Naive thymus-derived CD8-positive, alpha-beta T cell (primary cell): ENCODE data around the gene CDH23. TPM values are rescaled to one million over a fixed set of nuclear protein-coding genes. Genes with fewer than 3 reads are reported as not detected.

ENCODE experiments used
- ATAC-seq, 2 donors: fragments of 150-1000 bp; cut with Tn5 transposase in 1 of 2; sonication (Bioruptor Pico), chemical (Tn5 transposase) in 1 of 2; 1 replicate in 1 of 2; 2 replicates in 1 of 2; pipeline ENCODE4 v1.10.0; 2021; ENCODE audit warnings: mild to moderate bottlenecking in 2 of 2, moderate library complexity in 2 of 2
- POLR2A ChIA-PET: fragments of 350-600 bp; sonication (Branson Sonifier 250); formaldehyde crosslinking; loops from one replicate; lab custom pipeline; 2021; ENCODE audit warnings: antibody characterized with exemption; lab: Charles Lee
- DNase-seq, 10 donors: peaks; one replicate each; pipeline versions ENCODE4 v3.0.0 to v3.0.0-alpha.2; 2020 to 2022
- H3K27ac Mint-ChIP-seq, 10 donors: one replicate each; pipeline ENCODE4 v1.8.0; 2020 to 2022; ENCODE audit warnings: mild to moderate bottlenecking in 10 of 10, mixed read lengths in 10 of 10, moderate library complexity in 4 of 10, inconsistent platforms in 1 of 10
- H3K27me3 Mint-ChIP-seq, 5 donors: one replicate each; pipeline ENCODE4 v1.8.0; 2021 to 2022; ENCODE audit warnings: mixed read lengths in 5 of 5
- H3K36me3 Mint-ChIP-seq, 3 donors: one replicate each; pipeline ENCODE4 v1.8.0; 2020 to 2022; ENCODE audit warnings: mixed read lengths in 3 of 3, mild to moderate bottlenecking in 2 of 3, inconsistent platforms in 1 of 3
- H3K4me1 Mint-ChIP-seq, 4 donors: one replicate each; pipeline ENCODE4 v1.8.0; 2021 to 2022; ENCODE audit warnings: mixed read lengths in 4 of 4
- H3K4me3 Mint-ChIP-seq, 10 donors: one replicate each; pipeline ENCODE4 v1.8.0; 2020 to 2022; ENCODE audit warnings: mild to moderate bottlenecking in 10 of 10, mixed read lengths in 10 of 10, moderate library complexity in 6 of 10, inconsistent platforms in 1 of 10
- H3K9me3 Mint-ChIP-seq, 9 donors: one replicate each; pipeline ENCODE4 v1.8.0; 2020 to 2022; ENCODE audit warnings: mixed read lengths in 9 of 9, mild to moderate bottlenecking in 3 of 9, inconsistent platforms in 1 of 9, moderate library complexity in 1 of 9
- polyA plus RNA-seq, 3 donors: library from polyadenylated mRNA; unstranded; fragments of 300-500 nt; fragmentation: Illumina TruSeq; gene quantifications; one replicate each; pipeline ENCODE4 v1.2.3, GENCODE V29; 2021
- total RNA-seq, 8 experiments: library from RNA in 2 of 8; stranded (reverse) in 2 of 8; gene quantifications; one replicate each; pipeline ENCODE4 v1.2.3 and lab custom pipeline; 2021 to 2026

The CDH23 gene
- total and polyA plus RNA-seq, 5 experiments from 2014 or later, result 0.82 to 10.2 (median 3.8) TPM

- H3K4me1 Mint-ChIP-seq, result no peaks in the 10 kb centered on the region
- peaks cover 0 to 11% (median 9%) of the 10 kb centered on the region in 3 donors for H3K36me3 Mint-ChIP-seq
- DNase-seq (no peak), ATAC-seq (no peak)
- H3K9me3 Mint-ChIP-seq, result peaks cover 4 to 28% (median 20%) of the 10 kb centered on the region in 9 donors
- H3K4me3 Mint-ChIP-seq, result no peak overlapping the region
- H3K27ac Mint-ChIP-seq, result no peak overlapping the region
- H3K27me3 Mint-ChIP-seq, result peaks cover 0 to 7% (median 4%) of the 10 kb centered on the region in 5 donors
- POLR2A ChIA-PET, result no interaction called here
Observed at GRCh38 chr10:71414359-71414758, 17.6 kb downstream of the CDH23 start.

- Mint-ChIP-seq H3K4me3 (no peak overlapping the region), H3K27ac (no peak overlapping the region), H3K27me3 (peaks cover 3 to 15% (median 11%) of the 10 kb centered on the region in 5 donors), H3K4me1 (no peaks in the 10 kb centered on the region), H3K36me3 (no peaks in the 10 kb centered on the region), H3K9me3 (peaks cover 0 to 5% (median 0%) of the 10 kb centered on the region in 9 donors)
- POLR2A ChIA-PET, result no interaction called here
- DNase-seq (no peak), ATAC-seq (no peak)
Observed at GRCh38 chr10:71419002-71419540, 22.4 kb downstream of the CDH23 start.

- ATAC-seq (no peak), DNase-seq (no peak)
- Mint-ChIP-seq H3K9me3 (no peaks in the 10 kb centered on the region), H3K36me3 (no peaks in the 10 kb centered on the region), H3K27me3 (peaks cover 4 to 22% (median 18%) of the 10 kb centered on the region in 5 donors), H3K4me3 (no peak overlapping the region), H3K27ac (no peak overlapping the region), H3K4me1 (no peaks in the 10 kb centered on the region)
- POLR2A ChIA-PET, result no interaction called here
Observed at GRCh38 chr10:71419750-71420149, 23.0 kb downstream of the CDH23 start.

- POLR2A ChIA-PET, result interaction anchor here (0.6 kb wide), 1 partner anchor 89 kb away, joined by 3 read pairs; no protein-coding TSS in a partner anchor
- H3K4me1 Mint-ChIP-seq, result peaks cover 0 to 1% (median 0%) of the 10 kb centered on the region in 4 donors
- peaks cover 4 to 23% (median 20%) of the 10 kb centered on the region in 5 donors for H3K27me3 Mint-ChIP-seq
- no peak overlapping the region for H3K27ac Mint-ChIP-seq
- no peaks in the 10 kb centered on the region for H3K36me3 Mint-ChIP-seq
- ATAC-seq (no peak), DNase-seq (no peak)
- H3K9me3 Mint-ChIP-seq, result no peaks in the 10 kb centered on the region
- H3K4me3 Mint-ChIP-seq, result no peak overlapping the region
Observed at GRCh38 chr10:71421075-71421434, 24.3 kb downstream of the CDH23 start.

GRCh38 chr10:71423250-71423649 lies 26.5 kb downstream of the CDH23 start:
- H3K36me3 Mint-ChIP-seq, result no peaks in the 10 kb centered on the region
- H3K27me3 Mint-ChIP-seq, result peaks cover 2 to 23% (median 15%) of the 10 kb centered on the region in 5 donors
- H3K4me1 Mint-ChIP-seq, result peaks cover 0 to 1% (median 0%) of the 10 kb centered on the region in 4 donors
- H3K9me3 Mint-ChIP-seq, result no peaks in the 10 kb centered on the region
- POLR2A ChIA-PET, result no interaction called here
- H3K4me3 Mint-ChIP-seq, result no peak overlapping the region
- no peak for DNase-seq
- H3K27ac Mint-ChIP-seq, result peak overlapping the region in 1 of 10 donors; percentile 63
- no peak for ATAC-seq

GRCh38 chr10:71423901-71424300 lies 27.2 kb downstream of the CDH23 start:
- H3K27ac Mint-ChIP-seq, result no peak overlapping the region
- peaks cover 0 to 1% (median 0%) of the 10 kb centered on the region in 4 donors for H3K4me1 Mint-ChIP-seq
- DNase-seq (no peak), ATAC-seq (no peak)
- no peaks in the 10 kb centered on the region for H3K36me3 Mint-ChIP-seq
- H3K27me3 Mint-ChIP-seq, result peaks cover 2 to 23% (median 15%) of the 10 kb centered on the region in 5 donors
- H3K9me3 Mint-ChIP-seq, result no peaks in the 10 kb centered on the region
- POLR2A ChIA-PET, result no interaction called here
- H3K4me3 Mint-ChIP-seq, result no peak overlapping the region

- H3K9me3 Mint-ChIP-seq, result no peaks in the 10 kb centered on the region
- no peak overlapping the region for H3K27ac Mint-ChIP-seq
- H3K27me3 Mint-ChIP-seq, result peaks cover 4 to 31% (median 18%) of the 10 kb centered on the region in 5 donors
- H3K4me3 Mint-ChIP-seq, result no peak overlapping the region
- no peak for ATAC-seq
- H3K4me1 Mint-ChIP-seq, result peaks cover 0 to 1% (median 0%) of the 10 kb centered on the region in 4 donors
- POLR2A ChIA-PET, result no interaction called here
- no peak for DNase-seq
- H3K36me3 Mint-ChIP-seq, result no peaks in the 10 kb centered on the region
Observed at GRCh38 chr10:71424496-71425194, 27.9 kb downstream of the CDH23 start.

GRCh38 chr10:71426058-71426605 lies 29.4 kb downstream of the CDH23 start:
- Mint-ChIP-seq H3K9me3 (no peaks in the 10 kb centered on the region), H3K36me3 (no peaks in the 10 kb centered on the region), H3K4me3 (no peak overlapping the region), H3K4me1 (peaks cover 0 to 1% (median 0%) of the 10 kb centered on the region in 4 donors), H3K27me3 (peaks cover 4 to 35% (median 20%) of the 10 kb centered on the region in 5 donors), H3K27ac (no peak overlapping the region)
- POLR2A ChIA-PET, result no interaction called here
- peak in 1 of 10 donors; percentile 35 for DNase-seq
- ATAC-seq, result no peak

GRCh38 chr10:71427246-71427645 lies 30.5 kb downstream of the CDH23 start:
- POLR2A ChIA-PET, result interaction anchor here (0.7 kb wide), 3 partner anchors 481 to 922 kb away, joined by 3 to 9 read pairs (median 4); no protein-coding TSS in a partner anchor
- no peak for ATAC-seq
- Mint-ChIP-seq H3K27ac (no peak overlapping the region), H3K4me1 (peaks cover 0 to 4% (median 0%) of the 10 kb centered on the region in 4 donors), H3K9me3 (no peaks in the 10 kb centered on the region), H3K4me3 (no peak overlapping the region), H3K36me3 (no peaks in the 10 kb centered on the region), H3K27me3 (peaks cover 1 to 35% (median 16%) of the 10 kb centered on the region in 5 donors)
- no peak for DNase-seq

- H3K27ac Mint-ChIP-seq, result no peak overlapping the region
- no peaks in the 10 kb centered on the region for H3K9me3 Mint-ChIP-seq
- peaks cover 5 to 21% (median 14%) of the 10 kb centered on the region in 5 donors for H3K27me3 Mint-ChIP-seq
- POLR2A ChIA-PET, result no interaction called here
- DNase-seq (no peak), ATAC-seq (no peak)
- no peak overlapping the region for H3K4me3 Mint-ChIP-seq
- H3K4me1 Mint-ChIP-seq, result peaks cover 0 to 6% (median 2%) of the 10 kb centered on the region in 4 donors
- H3K36me3 Mint-ChIP-seq, result no peaks in the 10 kb centered on the region
Observed at GRCh38 chr10:71429304-71429703, 32.6 kb downstream of the CDH23 start.

- Mint-ChIP-seq H3K4me1 (peaks cover 0 to 6% (median 4%) of the 10 kb centered on the region in 4 donors), H3K4me3 (no peak overlapping the region), H3K9me3 (no peaks in the 10 kb centered on the region), H3K27ac (no peak overlapping the region), H3K36me3 (no peaks in the 10 kb centered on the region), H3K27me3 (peaks cover 3 to 15% (median 10%) of the 10 kb centered on the region in 5 donors)
- ATAC-seq, result no peak
- POLR2A ChIA-PET, result no interaction called here
- DNase-seq, result peak in 1 of 10 donors; percentile 7
Observed at GRCh38 chr10:71429929-71430328, 33.2 kb downstream of the CDH23 start.

- peak in 1 of 10 donors; percentile 6 for DNase-seq
Observed at GRCh38 chr10:71431239-71432100, 34.8 kb downstream of the CDH23 start.

More at GRCh38 chr10:71431239-71432100, 34.8 kb downstream of the CDH23 start:
- ATAC-seq, result no peak
- Mint-ChIP-seq H3K4me3 (no peak overlapping the region), H3K36me3 (no peaks in the 10 kb centered on the region), H3K4me1 (peaks cover 0 to 5% (median 4%) of the 10 kb centered on the region in 4 donors), H3K9me3 (no peaks in the 10 kb centered on the region), H3K27me3 (peaks cover 3 to 14% (median 9%) of the 10 kb centered on the region in 5 donors), H3K27ac (no peak overlapping the region)
- POLR2A ChIA-PET, result no interaction called here
